Loucy (cell line): ENCODE measurements around the gene ESR1.

Experiments used
- H2AFZ ChIP-seq: fragments of 200-600 bp; sonication (generic); 2 replicates; pipeline ENCODE4 v1.6.0; 2016; ENCODE audit warnings: antibody characterized with exemption, mild to moderate bottlenecking, low read length, moderate library complexity
- H3F3A ChIP-seq: fragments of 200-600 bp; 2 replicates; pipeline ENCODE4 v1.6.0; 2016; ENCODE audit warnings: antibody characterized with exemption, low read depth, mild to moderate bottlenecking
- H3K27me3 ChIP-seq: fragments of 200-600 bp; sonication (generic); 2 replicates; pipeline ENCODE4 v1.6.1; 2014; ENCODE audit warnings: low read length, mild to moderate bottlenecking; ENCODE audit not compliant: insufficient read depth, poor library complexity, severe bottlenecking
- H3K36me3 ChIP-seq: fragments of 200-600 bp; sonication (generic); 2 replicates; pipeline ENCODE4 v1.6.1; 2016; ENCODE audit warnings: low read length; ENCODE audit not compliant: insufficient read depth
- H3K4me1 ChIP-seq: fragments of 200-600 bp; sonication (generic); 2 replicates; pipeline ENCODE4 v1.5.1; 2014; ENCODE audit warnings: low read length, mild to moderate bottlenecking; ENCODE audit not compliant: insufficient read depth, poor library complexity, severe bottlenecking
- H3K4me2 ChIP-seq: fragments of 200-600 bp; sonication (generic); 2 replicates; pipeline ENCODE4 v1.6.0; 2014; ENCODE audit warnings: antibody characterized with exemption, low read length, low read depth, mild to moderate bottlenecking; ENCODE audit not compliant: poor library complexity, severe bottlenecking
- H3K4me3 ChIP-seq: fragments of 200-600 bp; sonication (generic); 2 replicates; pipeline ENCODE4 v1.5.1; 2014; ENCODE audit warnings: low read length, mild to moderate bottlenecking, mixed read lengths; ENCODE audit not compliant: poor library complexity, severe bottlenecking
- H3K79me2 ChIP-seq: fragments of 200-600 bp; sonication (generic); 2 replicates; pipeline ENCODE4 v1.6.1; 2014; ENCODE audit warnings: low read length; ENCODE audit not compliant: insufficient read depth
- H3K9ac ChIP-seq: fragments of 200-600 bp; sonication (generic); 2 replicates; pipeline ENCODE4 v1.6.0; 2014; ENCODE audit warnings: mild to moderate bottlenecking, low read depth, low read length, moderate library complexity; ENCODE audit not compliant: poor library complexity, severe bottlenecking
- H3K9me2 ChIP-seq: fragments of 200-600 bp; sonication (generic); replicated peaks from 2 replicates; pipeline ENCODE4 v1.6.1; 2016; ENCODE audit warnings: low read depth, low read length, mixed read lengths
- H3K9me3 ChIP-seq: fragments of 200-600 bp; sonication (generic); 2 replicates; pipeline ENCODE4 v1.6.1; 2014; ENCODE audit warnings: mild to moderate bottlenecking, antibody characterized with exemption, low read length, low read depth; ENCODE audit not compliant: insufficient read depth
- H4K20me1 ChIP-seq: fragments of 200-600 bp; sonication (generic); 2 replicates; pipeline ENCODE4 v1.6.0; 2014; ENCODE audit warnings: antibody characterized with exemption, low read length, mild to moderate bottlenecking; ENCODE audit not compliant: insufficient read depth, poor library complexity, severe bottlenecking
- EZH2phosphoT487 ChIP-seq: fragments of 200-600 bp; IDR thresholded peaks from 2 replicates; pipeline ENCODE4 v1.6.1; 2018; ENCODE audit warnings: antibody characterized with exemption, mild to moderate bottlenecking, moderate library complexity, borderline replicate concordance
- TF ChIP-seq, protein P1 (sequence below): fragments of 200-600 bp; sonication (generic); conservative IDR thresholded peaks from 2 replicates; pipeline ENCODE4 v1.5.1; 2014; ENCODE audit warnings: mild to moderate bottlenecking, antibody characterized with exemption, low read length

Gene ESR1

DNA sequence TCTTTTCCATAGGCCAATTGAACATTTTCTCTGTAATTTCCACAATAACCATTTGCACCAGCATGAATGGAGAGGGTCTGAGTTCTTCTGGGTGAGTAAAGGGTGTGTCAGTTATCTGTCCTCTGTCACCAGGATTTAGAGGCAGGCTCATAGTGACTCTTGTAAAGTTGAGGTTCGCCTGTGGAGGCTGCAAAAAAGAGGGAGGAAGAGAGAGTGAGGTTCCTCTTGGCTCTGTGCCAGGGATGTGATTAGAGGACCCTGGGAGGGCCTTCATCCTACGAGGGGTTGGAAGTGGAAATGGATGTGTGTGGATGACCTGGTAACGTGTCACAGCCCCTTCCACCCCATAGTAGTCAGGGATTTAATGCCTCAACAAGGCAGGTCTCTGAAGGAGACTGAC is 242.0 kb downstream of the ESR1 start:
- Histone ChIP-seq H3K4me1 (no peaks in the 10 kb centered on the region), H3K27me3 (no peaks in the 10 kb centered on the region), H3K9me2 (no peaks in the 10 kb centered on the region), H3F3A (no peaks in the 10 kb centered on the region), H4K20me1 (no peaks in the 10 kb centered on the region), H3K9me3 (no peaks in the 10 kb centered on the region), H3K9ac (no peak overlapping the region), H3K4me2 (no peak overlapping the region), H3K4me3 (no peak overlapping the region), H2AFZ (no peak overlapping the region), H3K36me3 (no peaks in the 10 kb centered on the region), H3K79me2 (no peaks in the 10 kb centered on the region)
- no peak for TF ChIP-seq EZH2phosphoT487
- TF ChIP-seq, protein P1, sequence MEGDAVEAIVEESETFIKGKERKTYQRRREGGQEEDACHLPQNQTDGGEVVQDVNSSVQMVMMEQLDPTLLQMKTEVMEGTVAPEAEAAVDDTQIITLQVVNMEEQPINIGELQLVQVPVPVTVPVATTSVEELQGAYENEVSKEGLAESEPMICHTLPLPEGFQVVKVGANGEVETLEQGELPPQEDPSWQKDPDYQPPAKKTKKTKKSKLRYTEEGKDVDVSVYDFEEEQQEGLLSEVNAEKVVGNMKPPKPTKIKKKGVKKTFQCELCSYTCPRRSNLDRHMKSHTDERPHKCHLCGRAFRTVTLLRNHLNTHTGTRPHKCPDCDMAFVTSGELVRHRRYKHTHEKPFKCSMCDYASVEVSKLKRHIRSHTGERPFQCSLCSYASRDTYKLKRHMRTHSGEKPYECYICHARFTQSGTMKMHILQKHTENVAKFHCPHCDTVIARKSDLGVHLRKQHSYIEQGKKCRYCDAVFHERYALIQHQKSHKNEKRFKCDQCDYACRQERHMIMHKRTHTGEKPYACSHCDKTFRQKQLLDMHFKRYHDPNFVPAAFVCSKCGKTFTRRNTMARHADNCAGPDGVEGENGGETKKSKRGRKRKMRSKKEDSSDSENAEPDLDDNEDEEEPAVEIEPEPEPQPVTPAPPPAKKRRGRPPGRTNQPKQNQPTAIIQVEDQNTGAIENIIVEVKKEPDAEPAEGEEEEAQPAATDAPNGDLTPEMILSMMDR = no peak

DNA sequence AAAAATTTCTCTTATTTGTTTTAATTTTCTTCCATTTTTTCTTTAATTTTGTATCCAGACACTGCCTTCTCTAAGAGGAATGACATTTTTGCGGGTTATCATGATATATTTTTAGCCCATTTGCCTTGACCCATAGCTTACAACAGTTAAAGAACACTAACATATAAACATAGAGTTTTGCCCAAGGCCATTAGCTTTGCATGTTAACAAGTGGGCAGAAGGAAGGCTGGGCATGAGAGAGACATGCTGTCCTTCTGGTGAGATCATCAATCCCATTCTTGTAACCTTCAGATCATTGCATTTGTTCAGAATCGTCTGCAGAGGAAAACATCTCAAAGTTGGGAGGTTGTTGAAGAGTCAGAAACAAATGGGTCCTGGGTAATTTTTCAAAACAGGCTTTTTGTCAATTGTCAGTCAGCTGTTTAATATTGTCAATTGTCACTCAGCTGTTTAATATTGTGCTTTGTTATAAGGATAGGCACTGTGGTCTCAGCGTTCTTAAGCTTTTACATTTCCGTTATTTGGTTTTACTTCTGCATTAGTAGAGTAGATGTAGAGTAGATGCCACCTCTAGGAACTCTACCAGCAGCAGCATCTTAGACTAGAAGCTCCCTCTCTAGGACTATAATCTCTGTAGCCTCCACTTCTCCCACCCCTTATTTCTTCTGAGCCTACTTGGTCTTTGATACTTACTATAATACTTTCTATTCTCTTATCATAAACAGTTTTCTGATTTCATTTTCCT is 243.1 kb downstream of the ESR1 start:
- Histone ChIP-seq H3K9me3 (no peaks in the 10 kb centered on the region), H3F3A (no peaks in the 10 kb centered on the region), H3K9me2 (no peaks in the 10 kb centered on the region), H2AFZ (no peak overlapping the region), H3K79me2 (no peaks in the 10 kb centered on the region), H3K4me3 (no peak overlapping the region), H3K36me3 (no peaks in the 10 kb centered on the region), H3K4me1 (no peaks in the 10 kb centered on the region), H4K20me1 (no peaks in the 10 kb centered on the region), H3K4me2 (no peak overlapping the region), H3K27me3 (no peaks in the 10 kb centered on the region), H3K9ac (no peak overlapping the region)
- TF ChIP-seq, protein P1 = no peak
- TF ChIP-seq EZH2phosphoT487 = no peak

DNA sequence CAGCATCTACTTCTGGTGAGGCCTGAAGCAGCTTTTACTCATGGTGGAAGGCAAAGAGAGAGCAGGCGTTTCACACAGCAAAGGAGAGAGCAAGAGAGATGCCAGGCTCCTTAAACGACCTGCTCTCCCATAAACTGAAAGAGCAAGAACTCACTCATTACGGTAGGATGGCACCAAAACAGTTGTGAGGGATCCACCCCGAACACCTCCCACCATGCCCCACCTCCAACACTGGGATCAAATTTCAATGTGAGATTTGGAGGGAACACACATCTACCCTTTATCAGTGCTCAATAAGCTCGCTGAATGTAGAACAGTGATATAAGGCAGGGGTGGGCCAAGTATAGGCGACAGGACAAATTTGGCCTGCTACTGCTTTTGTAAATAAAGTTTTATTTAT is 244.6 kb downstream of the ESR1 start:
- no peak overlapping the region for H3K4me3 ChIP-seq
- no peaks in the 10 kb centered on the region for H4K20me1 ChIP-seq
- TF ChIP-seq, protein P1 = no peak
- no peak for TF ChIP-seq EZH2phosphoT487
- H3K9ac ChIP-seq = no peak overlapping the region
- H3K4me1 ChIP-seq = no peaks in the 10 kb centered on the region
- no peaks in the 10 kb centered on the region for H3F3A ChIP-seq
- H2AFZ ChIP-seq = no peak overlapping the region
- H3K27me3 ChIP-seq = no peaks in the 10 kb centered on the region
- H3K79me2 ChIP-seq = no peaks in the 10 kb centered on the region
- no peaks in the 10 kb centered on the region for H3K9me3 ChIP-seq
- no peaks in the 10 kb centered on the region for H3K9me2 ChIP-seq
- no peaks in the 10 kb centered on the region for H3K36me3 ChIP-seq
- H3K4me2 ChIP-seq = no peak overlapping the region
